Prostate gland (tissue), 2 donors: ENCODE measurements around the gene WRAP53. TPM values are rescaled to one million over a fixed set of nuclear protein-coding genes. Genes with fewer than 3 reads are reported as not detected.

Experiments
- DNase-seq: peaks from one replicate; pipeline ENCODE4 v3.0.0-alpha.2; 2019; ENCODE audit warnings: low spot score
- H3K27ac ChIP-seq, 2 donors: fragments of 200-600 bp; sonication (generic); 2 replicates each; pipeline ENCODE4 v1.5.1; 2017 to 2019
- H3K27me3 ChIP-seq: fragments of 200-600 bp; sonication (generic); replicated peaks from 2 replicates; pipeline ENCODE4 v1.5.1; 2019; ENCODE audit not compliant: insufficient read depth
- H3K36me3 ChIP-seq, 2 donors: fragments of 200-600 bp; sonication (generic); 1 replicate in 1 of 2; 2 replicates in 1 of 2; pipeline versions ENCODE4 v1.5.1 to v1.8.1; 2017 to 2019
- H3K4me1 ChIP-seq: fragments of 200-600 bp; sonication (generic); replicated peaks from 2 replicates; pipeline ENCODE4 v1.5.1; 2019
- H3K4me3 ChIP-seq, 2 donors: fragments of 200-600 bp; sonication (generic); 2 replicates each; pipeline ENCODE4 v1.5.1; 2017 to 2019
- H3K9me3 ChIP-seq: fragments of 200-600 bp; sonication (generic); 2 replicates; pipeline ENCODE4 v1.5.1; 2017
- POLR2A ChIP-seq: fragments of 450-650 bp; IDR thresholded peaks from one replicate; pipeline ENCODE4 v1.6.1; 2016; ENCODE audit warnings: antibody characterized with exemption, mild to moderate bottlenecking
- POLR2AphosphoS5 ChIP-seq: sonication (generic); formaldehyde crosslinking; IDR thresholded peaks from one replicate; pipeline ENCODE4 v1.6.1; 2017; ENCODE audit warnings: antibody characterized with exemption
- WGBS: methylation state at CpG from one replicate; pipeline ENCODE4 v1.1.5; 2018; 5-methylcytosine and 5-hydroxymethylcytosine counted together
- intact Hi-C: fragments of 100-400 bp; cut with DNase I; formaldehyde crosslinking; loops from one replicate; pipeline ENCODE4 v1.14.2; 2022
- total RNA-seq, 2 donors: library from RNA; depleted of rRNA; stranded (reverse); fragments of >200 nt; gene quantifications; one replicate each; pipeline ENCODE4 v1.1.0, GENCODE V29; 2016
- TF ChIP-seq, protein P1 (sequence below), 4 experiments: fragments of 200-600 bp in 2 of 4; fragments of 450-650 bp in 2 of 4; sonication (generic) in 2 of 4; IDR thresholded peaks; 1 replicate in 3 of 4; 2 replicates in 1 of 4; pipeline ENCODE4 v1.5.1; 2016 to 2019; ENCODE audit warnings: antibody characterized with exemption in 4 of 4, mild to moderate bottlenecking in 2 of 4, moderate library complexity in 2 of 4

The WRAP53 gene
- total RNA-seq, 2 donors from 2014 or later: 8.6 to 9.4 TPM

DNA sequence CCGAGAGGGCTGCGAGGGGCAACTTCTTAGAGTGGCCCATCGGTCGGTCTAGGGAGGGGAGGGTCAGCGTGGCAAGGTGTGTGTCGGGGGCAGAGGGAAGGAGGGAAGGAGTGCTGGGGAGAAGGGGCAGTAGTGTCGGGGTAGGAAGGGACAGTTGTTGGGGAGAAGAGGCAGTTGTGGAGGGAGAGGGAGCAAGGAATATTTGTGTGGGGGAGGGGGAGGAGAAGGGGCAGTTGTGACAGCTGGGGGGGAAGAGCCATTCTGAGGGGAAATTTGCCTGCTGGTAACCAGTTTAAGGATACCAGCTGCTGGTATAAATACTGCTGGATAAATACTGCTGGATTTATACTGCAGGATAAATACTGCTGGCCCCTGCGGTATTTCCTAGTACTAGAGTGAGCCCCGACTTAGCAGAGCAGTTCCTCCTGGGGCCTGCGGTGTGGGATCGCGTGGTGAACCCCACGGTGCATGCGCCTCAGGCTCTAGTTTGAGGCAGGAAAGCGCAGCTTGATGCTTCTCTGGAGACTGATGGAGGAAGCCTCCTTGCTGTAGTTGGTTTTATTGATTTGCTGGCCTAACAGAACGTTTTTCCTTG lies 29.6 kb downstream of the WRAP53 start:
- intact Hi-C loops: no loop called here
- H3K4me1 ChIP-seq: no peaks in the 10 kb centered on the region
- no peak for DNase-seq
- H3K9me3 ChIP-seq: no peaks in the 10 kb centered on the region
- WGBS: 7% methylated on average over 16 of the region's 16 CpGs
- H3K27me3 ChIP-seq: no peaks in the 10 kb centered on the region
- H3K27ac ChIP-seq: no peak overlapping the region
- H3K4me3 ChIP-seq: peak overlapping the region; percentile 38 to 41
- H3K36me3 ChIP-seq: no peaks in the 10 kb centered on the region
- TF ChIP-seq POLR2AphosphoS5 (no peak), POLR2A (no peak)
- TF ChIP-seq, protein P1, sequence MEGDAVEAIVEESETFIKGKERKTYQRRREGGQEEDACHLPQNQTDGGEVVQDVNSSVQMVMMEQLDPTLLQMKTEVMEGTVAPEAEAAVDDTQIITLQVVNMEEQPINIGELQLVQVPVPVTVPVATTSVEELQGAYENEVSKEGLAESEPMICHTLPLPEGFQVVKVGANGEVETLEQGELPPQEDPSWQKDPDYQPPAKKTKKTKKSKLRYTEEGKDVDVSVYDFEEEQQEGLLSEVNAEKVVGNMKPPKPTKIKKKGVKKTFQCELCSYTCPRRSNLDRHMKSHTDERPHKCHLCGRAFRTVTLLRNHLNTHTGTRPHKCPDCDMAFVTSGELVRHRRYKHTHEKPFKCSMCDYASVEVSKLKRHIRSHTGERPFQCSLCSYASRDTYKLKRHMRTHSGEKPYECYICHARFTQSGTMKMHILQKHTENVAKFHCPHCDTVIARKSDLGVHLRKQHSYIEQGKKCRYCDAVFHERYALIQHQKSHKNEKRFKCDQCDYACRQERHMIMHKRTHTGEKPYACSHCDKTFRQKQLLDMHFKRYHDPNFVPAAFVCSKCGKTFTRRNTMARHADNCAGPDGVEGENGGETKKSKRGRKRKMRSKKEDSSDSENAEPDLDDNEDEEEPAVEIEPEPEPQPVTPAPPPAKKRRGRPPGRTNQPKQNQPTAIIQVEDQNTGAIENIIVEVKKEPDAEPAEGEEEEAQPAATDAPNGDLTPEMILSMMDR (IDR thresholded peaks at IDR 0.05): no peak

DNA sequence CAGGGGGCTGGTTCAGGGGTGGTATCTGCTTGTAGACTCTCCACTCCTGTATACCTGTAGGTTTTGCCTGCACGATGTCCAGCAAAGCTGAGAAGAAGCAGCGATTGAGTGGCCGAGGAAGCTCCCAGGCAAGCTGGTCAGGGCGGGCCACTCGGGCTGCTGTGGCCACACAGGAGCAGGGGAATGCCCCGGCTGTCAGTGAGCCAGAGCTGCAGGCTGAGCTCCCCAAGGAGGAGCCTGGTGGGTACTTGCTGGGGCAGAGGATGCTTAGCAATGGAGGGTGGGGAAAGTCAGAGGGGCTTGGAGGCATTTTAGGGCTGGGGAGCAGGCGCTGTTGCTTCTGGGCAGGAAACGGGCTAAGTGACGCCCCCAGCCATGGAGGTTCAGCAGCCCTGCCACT lies 31.4 kb downstream of the WRAP53 start:
- Histone ChIP-seq H3K36me3 (no peaks in the 10 kb centered on the region), H3K27me3 (no peaks in the 10 kb centered on the region), H3K4me1 (no peaks in the 10 kb centered on the region), H3K4me3 (no peak overlapping the region), H3K9me3 (no peaks in the 10 kb centered on the region), H3K27ac (no peak overlapping the region)
- intact Hi-C loops: no loop called here
- TF ChIP-seq, protein P1 (IDR thresholded peaks at IDR 0.05): no peak
- TF ChIP-seq POLR2A (no peak), POLR2AphosphoS5 (no peak)
- WGBS: 68% methylated on average over 9 of the region's 9 CpGs
- DNase-seq: no peak

DNA sequence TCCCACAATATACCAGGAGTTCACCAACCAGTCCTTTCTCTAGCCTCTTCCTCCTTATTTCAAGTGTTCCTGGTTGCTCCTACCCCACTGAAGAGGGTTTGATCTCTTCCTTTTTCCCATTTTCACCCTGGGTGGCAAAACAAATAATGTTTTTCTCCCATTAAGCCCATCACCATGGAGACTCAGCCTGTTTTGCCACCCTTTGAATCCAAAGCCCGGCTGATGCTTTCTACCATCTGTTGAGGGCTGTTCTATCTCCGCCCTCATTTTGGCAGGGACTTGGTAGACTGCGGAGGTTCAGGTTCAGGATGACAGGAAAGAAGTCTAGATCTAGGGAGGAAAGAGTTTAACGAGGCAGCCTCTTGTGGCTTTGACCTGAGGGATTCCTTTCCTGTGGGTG lies 31.8 kb downstream of the WRAP53 start:
- TF ChIP-seq POLR2AphosphoS5 (no peak), POLR2A (no peak)
- TF ChIP-seq, protein P1 (IDR thresholded peaks at IDR 0.05): no peak
- H3K27me3 ChIP-seq: no peaks in the 10 kb centered on the region
- no peak for DNase-seq
- H3K4me3 ChIP-seq: no peak overlapping the region
- H3K36me3 ChIP-seq: no peaks in the 10 kb centered on the region
- intact Hi-C loops: no loop called here
- H3K9me3 ChIP-seq: no peaks in the 10 kb centered on the region
- WGBS: 33% methylated on average over 4 of the region's 4 CpGs
- no peak overlapping the region for H3K27ac ChIP-seq
- H3K4me1 ChIP-seq: no peaks in the 10 kb centered on the region

DNA sequence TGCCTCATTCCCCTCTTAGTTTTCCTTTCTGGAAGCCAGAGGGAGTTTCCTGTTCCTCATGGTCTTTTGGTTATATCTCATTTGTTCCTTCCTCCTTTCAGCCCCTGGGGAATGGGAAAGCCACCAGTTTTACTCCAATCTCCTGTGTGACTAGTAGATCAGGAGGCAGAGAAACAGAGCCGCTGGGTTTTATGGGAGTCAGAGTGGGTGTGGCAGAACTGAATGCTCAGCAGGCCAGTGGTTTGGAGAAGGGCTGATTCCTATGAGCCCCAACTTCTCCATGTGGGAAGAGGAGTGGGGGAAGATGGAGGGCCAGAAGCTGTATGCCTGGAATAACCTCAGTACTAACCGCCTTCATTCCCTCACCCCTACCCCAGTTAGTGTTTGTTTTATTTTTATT lies 33.3 kb downstream of the WRAP53 start:
- Histone ChIP-seq H3K27me3 (no peaks in the 10 kb centered on the region), H3K36me3 (no peaks in the 10 kb centered on the region), H3K27ac (no peak overlapping the region), H3K9me3 (no peaks in the 10 kb centered on the region), H3K4me3 (no peak overlapping the region), H3K4me1 (no peaks in the 10 kb centered on the region)
- no peak for DNase-seq
- 65% methylated on average over 2 of the region's 2 CpGs for WGBS
- TF ChIP-seq POLR2AphosphoS5: no peak
- TF ChIP-seq, protein P1 (IDR thresholded peaks at IDR 0.05): no peak
- no peak for TF ChIP-seq POLR2A
- intact Hi-C loops: no loop called here

DNA sequence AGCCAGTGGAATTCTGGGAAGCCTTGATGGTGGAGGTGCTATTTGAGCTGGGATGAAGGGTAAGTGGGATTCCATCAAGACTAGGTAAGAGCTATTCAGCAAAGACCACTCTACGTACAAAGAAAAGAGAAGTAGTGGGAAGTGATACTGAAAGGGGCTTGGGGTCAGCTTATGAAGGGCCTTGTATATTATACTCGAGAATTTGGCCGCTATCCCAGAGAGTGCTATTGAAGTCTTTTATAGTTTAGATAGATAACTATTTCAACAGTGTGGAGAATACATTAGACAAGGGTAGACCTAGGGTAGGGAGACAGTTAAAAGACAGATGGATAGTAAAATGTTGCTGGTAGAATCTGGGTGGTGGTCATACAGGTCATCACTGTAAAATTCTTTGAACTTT lies 39.6 kb downstream of the WRAP53 start:
- DNase-seq: no peak

More for the DNA sequence above, 39.6 kb downstream of the WRAP53 start:
- Histone ChIP-seq H3K4me1 (no peaks in the 10 kb centered on the region), H3K36me3 (no peaks in the 10 kb centered on the region), H3K9me3 (no peaks in the 10 kb centered on the region), H3K4me3 (no peak overlapping the region), H3K27me3 (no peaks in the 10 kb centered on the region), H3K27ac (no peak overlapping the region)
- intact Hi-C loops: no loop called here
- WGBS: 56% methylated on average over 3 of the region's 3 CpGs
- TF ChIP-seq POLR2A (no peak), POLR2AphosphoS5 (no peak)
- TF ChIP-seq, protein P1 (IDR thresholded peaks at IDR 0.05): no peak
